HG03135 (cell line): ENCODE results near the gene FMO2.

Source experiments
- ATAC-seq: cut with Tn5 transposase; IDR thresholded peaks from one replicate; pipeline ENCODE4 v1.9.1; 2021; ENCODE audit warnings: mild to moderate bottlenecking, moderate library complexity; ENCODE audit not compliant: unreplicated experiment

Gene FMO2

DNA sequence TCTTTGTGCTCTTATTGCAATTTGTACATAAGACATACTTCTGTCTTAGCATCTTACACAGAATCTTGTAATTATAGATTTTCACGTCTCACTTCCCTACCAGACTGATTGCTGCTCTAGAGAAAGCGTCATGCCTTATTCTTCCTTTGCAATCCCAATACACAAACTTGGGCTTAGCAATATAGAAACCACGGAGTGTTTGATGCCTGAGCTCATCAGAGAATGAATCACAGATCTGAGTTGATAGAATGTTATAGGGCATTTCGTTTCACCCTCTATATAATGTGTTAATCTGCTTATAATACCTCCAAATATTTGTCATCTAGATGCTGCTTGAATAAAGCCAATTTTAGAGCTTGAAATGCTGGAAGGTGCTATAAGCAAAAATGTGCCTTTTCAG is 69.8 kb downstream of the FMO2 start:
- ATAC-seq = no peak

DNA sequence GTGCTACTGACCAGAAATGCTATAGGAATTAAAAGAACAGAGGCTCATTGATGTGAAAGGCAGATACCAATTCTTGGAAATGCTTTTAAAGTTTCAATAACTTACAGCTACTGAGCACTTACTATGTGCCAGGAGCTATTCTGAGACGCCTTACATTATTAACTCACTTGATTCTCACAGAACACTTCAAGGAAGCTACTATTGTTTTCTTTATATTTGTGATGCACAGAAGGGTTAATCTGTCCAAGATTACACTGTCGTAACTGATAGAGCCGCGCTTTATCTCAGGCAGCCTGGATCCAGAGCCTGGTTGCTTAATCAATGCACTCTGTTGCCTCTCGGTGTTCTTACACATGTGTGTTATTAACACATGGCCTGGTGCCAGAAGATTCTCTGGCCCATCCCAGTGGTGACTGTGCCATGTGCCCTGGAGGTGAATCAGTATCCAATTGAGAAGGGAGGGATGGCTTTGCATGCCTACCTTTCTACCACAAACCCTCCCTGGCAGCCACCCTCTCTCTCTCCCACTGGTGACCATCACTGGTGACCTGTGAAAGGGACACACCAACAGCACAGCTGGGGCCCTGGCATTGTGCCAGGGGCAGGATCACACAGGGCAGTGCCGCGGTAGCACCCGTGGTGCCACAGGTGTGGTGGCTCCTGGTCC is 72.0 kb downstream of the FMO2 start:
- ATAC-seq = no peak

DNA sequence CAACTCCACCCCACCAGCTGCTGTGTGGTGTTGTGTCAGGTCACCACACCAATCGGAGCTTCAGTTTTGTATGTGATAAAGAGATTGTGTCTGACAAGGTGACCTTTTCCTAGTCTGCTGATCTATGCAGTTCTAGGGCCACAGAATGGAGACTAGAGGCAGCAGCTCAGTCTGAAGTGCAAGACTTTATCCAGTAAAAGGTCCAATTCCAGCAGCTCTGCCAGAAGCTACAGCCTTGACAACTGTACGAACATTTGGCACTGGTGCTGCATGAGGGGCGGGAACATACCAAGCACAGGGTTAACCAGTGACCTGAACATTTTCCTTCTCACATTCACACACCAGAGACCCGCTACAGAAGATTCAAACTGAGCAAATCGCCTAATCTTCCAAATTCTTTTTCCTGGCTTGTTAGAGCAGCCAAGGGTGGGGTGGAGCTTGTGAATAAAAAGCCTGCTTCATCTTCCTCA is 72.5 kb downstream of the FMO2 start:
- no peak for ATAC-seq

DNA sequence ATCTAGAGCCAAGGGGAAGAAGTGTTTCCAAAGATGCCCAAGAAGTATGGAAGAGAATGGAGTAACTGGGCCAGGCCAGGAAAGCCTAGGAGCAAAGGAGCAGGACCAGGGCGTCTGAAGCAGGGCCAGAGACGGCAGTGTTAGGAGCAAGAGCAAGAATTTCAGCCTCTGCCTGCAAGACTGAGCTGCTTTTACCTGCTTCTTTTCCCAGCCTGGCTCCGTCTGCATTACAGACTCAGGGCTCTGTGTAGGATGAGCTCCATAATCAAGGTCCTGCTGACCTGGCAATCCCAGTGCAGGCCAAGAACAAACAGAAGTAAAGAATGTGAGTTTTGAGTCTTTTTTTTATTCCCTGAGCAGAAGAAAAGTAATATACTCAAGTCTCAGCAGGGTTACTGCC is 73.3 kb downstream of the FMO2 start:
- no peak for ATAC-seq

DNA sequence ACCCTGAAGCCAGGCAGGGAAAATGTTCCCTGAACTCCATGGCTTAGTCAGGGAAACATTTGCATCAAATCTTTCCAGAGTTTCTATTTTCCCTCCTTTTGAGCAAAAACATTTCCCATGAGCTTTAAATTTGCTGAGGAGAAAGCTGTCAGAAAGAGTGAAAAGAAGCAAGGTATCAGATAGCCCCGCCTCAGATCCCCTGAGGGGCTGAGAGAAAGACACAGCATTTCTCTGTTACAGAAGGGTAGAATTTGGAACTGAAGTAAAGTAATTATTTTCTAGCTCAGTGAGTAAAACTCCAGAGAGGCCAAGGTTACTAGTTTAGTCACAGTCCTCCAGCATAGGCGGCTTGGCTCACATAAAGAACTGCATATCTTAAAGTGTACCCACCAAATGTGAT is 73.8 kb downstream of the FMO2 start:
- ATAC-seq = no peak
